HG02623 (cell line): ENCODE measurements around the gene GRID2.

Source experiments
- ATAC-seq: cut with Tn5 transposase; IDR thresholded peaks from one replicate; pipeline ENCODE4 v1.9.1; 2021; ENCODE audit warnings: moderate library complexity; ENCODE audit not compliant: unreplicated experiment

GRID2 gene

GRCh38 chr4:93467484-93468155 is 1163.9 kb downstream of the GRID2 start:
- ATAC-seq = no peak

- ATAC-seq = no peak
These were observed 1165.8 kb downstream of the GRID2 start for GRCh38 chr4:93469560-93469959.

GRCh38 chr4:93475730-93476129 is 1172.0 kb downstream of the GRID2 start:
- no peak for ATAC-seq

- ATAC-seq = no peak
These were observed 1175.0 kb downstream of the GRID2 start for GRCh38 chr4:93478805-93479204.

DNA sequence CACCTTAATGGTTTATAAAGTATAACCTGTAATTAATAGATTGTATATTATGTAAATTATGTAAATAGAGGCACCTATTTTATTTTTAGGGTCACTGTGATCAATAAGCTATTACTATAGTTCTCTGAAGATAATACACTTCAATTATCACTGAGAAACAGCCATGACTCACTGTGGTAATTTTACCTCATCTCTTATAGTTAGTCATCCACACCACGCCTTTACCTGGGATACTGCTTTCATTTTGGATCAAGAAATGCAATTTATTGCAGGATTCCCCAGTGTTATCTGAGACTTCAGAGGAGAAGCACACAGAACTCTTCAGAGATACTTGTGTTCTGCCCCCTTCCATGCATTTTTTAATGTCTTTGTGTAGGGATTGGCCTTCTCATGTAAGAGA is 1176.7 kb downstream of the GRID2 start:
- no peak for ATAC-seq

- ATAC-seq = no peak
These were observed 1191.6 kb downstream of the GRID2 start for GRCh38 chr4:93495346-93495745.

- ATAC-seq = no peak
These were observed 1197.5 kb downstream of the GRID2 start for GRCh38 chr4:93501244-93501643.

DNA sequence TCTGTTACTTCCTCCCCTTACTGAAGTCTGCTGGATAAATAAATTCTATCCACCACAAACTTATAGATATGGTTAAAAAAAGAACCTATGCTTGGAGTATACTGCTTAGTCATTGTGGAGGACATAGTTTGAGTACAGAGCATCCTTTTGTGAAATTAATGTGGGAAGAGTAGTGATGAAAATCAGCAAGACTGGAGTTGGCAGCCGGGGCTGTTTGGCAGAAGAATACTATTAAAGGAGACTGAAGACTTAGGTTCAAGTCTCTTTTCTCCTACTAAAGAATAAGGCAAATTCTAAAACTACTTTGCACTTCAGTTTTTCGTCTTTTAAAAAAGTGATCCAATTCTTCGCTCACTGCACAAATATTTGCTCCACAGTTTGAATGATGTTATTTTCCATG is 1198.2 kb downstream of the GRID2 start:
- ATAC-seq = no peak

DNA sequence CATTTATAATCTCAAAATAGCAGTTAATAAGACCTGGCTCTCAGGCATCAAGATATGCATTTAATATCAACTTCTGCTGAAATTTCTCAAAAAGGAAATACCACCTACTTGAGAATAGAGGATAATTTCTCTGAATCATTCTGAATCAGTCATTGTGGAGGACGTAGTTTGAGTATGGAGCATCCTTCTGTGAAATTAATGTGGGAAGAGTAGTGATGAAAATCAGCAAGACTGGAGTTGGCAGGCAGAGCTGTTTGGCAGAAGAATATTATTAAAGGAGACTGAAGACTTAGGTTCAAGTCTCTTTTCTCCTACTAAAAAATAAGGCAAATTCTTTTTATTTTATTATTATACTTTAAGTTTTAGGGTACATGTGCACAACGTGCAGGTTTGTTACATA is 1199.2 kb downstream of the GRID2 start:
- no peak for ATAC-seq

- no peak for ATAC-seq
These were observed 1210.1 kb downstream of the GRID2 start for GRCh38 chr4:93513851-93514250.

DNA sequence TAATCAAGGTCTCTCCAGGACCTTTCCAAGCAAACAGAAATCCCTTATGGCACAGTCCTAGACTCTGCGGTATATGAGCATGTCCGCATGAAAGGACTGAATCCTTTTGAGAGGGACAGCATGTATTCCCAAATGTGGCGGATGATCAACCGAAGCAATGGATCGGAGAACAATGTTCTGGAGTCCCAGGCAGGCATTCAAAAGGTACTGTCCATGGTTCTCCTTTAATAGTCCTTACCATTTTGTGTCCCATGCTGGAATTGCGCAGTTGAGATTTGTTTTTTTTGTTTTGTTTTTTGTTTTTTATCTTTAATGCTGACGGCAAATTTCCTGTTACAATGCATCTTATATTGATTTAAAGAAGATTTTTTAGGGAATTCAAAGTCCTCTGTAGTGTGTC is 1211.4 kb downstream of the GRID2 start:
- no peak for ATAC-seq

DNA sequence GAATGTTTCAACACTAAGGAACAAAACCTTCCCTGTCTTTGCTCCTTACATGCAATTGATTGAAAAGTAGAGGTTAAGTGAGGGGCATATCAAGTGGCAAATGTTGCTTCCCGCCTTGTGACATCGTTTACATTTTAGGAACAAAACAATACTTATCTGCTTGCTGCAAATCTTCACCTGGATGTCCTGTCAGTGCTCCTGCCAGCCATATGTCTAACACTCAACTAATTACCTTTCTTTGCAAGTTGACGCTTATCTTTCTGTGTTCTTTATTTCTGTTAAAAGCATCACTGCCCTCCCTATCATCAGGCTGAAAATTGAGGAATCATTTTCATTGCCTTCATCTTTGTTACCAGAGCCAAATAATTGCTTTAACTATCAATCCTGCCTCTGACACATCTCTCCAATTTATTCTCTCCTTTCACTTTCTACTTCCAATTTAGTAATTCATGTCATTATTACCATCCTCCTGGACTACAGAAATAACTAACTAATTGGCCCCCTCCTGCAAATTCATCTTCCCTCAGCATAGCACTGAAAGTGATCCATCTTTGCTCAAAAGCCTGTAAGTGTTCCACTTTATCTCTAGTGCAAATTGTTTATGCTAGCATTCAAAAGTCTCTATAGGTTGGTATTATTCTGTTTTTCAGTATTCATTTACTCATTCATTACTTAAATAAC is 1226.1 kb downstream of the GRID2 start:
- ATAC-seq = no peak

DNA sequence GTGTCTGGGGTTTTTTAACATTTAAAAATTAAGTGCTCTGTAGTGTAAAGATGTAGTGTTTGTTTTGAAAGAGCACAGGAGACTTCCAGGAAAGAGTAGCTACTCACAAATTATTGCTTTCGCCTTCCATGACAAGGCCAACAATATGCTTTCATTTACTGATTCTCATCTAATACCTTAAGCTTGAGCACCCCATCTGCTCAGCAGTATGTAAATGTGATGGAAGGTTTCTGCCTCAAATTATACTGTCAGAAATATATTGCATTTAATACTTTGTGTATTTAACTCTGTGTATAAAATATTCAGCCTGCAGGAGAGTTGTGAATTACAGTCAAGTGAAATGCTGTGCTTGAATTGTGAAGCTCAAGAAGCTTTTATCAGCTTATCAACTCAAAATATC is 1228.5 kb downstream of the GRID2 start:
- no peak for ATAC-seq

DNA sequence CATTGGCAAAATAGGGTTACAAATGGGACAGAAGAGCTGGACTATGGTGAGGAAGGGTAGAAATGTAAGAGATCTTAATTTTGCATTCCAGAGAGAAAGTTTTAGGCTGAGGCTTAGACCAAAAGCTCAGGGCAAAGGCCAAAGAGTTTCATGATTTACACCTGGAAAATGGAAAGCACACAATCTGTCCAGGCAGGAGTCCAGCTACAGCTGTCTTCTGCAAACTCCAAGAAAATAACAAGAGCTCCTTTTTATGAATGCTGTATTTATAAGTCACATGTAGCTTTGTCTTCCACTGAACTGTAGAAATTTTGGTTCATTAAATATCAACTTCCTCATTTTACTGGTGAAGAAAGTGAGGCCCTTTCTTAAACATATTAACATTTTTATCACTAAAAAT is 1236.8 kb downstream of the GRID2 start:
- no peak for ATAC-seq

DNA sequence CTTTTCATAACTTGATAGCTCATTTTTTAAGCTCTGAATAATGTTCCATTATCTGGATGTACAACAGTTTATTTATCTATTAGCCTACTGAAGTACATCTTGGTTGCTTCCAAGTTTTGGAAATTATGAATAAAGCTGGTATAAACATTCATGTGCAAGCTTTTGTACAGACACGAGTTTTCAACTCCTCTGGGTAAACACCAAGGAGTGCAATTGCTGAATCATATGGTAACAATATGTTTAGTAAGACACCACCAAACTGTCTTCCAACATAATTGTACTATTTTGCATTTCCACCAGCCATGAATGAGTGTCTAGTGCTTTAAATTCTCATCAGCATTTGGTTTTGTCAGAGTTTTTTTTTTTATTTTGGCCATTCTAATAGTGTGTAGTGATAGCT is 1258.1 kb downstream of the GRID2 start:
- ATAC-seq = no peak

GRCh38 chr4:93568758-93569157 is 1265.0 kb downstream of the GRID2 start:
- no peak for ATAC-seq

GRCh38 chr4:93573285-93573684 is 1269.5 kb downstream of the GRID2 start:
- ATAC-seq = no peak

DNA sequence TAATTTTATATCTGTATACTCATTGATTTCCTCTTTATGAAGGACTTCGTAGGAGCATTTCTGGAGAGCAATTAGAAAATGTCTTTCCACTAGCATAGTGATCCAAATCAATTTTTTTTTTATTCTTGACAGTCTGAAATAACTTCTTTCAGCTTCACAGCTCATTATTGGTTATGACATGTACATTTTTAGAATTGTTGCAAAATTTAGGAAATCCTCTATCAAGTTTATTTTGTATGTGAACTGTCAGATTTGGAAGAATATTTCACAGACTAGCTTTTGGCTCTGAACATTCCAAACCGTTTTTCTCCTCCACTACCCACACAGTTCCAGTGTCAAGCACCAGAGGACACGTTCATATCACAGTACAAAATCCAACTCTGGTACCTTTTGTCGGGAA is 1275.2 kb downstream of the GRID2 start:
- no peak for ATAC-seq

GRCh38 chr4:93605163-93605562 is 1301.4 kb downstream of the GRID2 start:
- ATAC-seq = no peak

DNA sequence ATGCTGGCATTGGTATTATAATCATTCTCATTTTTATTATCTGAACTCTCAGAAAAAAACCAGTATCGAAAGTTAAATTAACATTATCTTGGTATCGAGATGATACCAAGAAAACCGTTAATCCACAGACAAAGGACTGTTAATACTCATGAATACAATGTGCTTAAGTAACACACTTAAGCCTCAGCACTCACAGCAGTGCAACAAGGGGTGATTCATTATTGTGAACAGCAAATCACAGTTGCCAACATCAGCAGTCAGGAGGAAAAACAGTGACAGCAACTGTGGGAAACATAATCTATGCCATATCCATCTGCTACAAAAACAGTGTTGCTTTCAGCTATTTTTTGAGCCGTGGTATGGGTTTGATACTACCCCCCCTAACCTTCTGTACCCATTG is 1313.8 kb downstream of the GRID2 start:
- ATAC-seq = no peak

DNA sequence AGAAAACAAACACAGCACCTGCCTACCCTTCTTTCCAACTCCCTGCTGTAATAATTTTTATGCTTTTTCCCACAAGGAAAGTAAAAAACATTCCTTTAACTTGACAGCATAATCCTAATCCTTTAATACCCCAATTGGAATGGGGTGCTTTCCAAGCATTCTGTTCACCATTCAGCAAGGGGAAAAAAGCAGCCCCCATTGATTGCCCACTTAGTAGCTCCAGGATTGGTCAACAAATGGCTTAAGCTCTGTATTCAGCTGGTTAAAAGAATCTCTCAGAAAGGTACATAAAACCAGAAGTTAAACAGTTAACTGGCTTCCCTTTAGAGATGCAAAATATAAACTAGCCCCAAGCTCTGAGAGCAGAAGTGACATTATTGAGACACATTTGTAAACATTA is 1330.0 kb downstream of the GRID2 start:
- ATAC-seq = no peak

DNA sequence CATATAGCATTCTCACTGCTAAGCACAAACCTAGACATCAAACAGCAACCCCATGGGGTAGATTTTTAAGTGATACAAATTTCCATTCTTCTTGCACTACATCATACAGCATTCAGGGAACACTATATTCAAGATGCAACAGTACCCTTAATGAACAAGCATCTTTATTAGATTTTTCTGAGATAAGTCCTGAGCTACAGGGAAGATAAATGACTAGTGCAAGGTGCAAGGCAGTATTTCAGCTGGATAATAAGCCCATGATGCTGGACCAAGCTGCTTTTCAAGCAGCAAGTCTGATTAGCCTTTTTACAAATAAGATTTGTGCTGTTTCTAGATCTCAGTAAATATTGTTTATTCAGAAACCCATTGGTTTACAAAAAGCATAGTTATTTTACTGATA is 1332.2 kb downstream of the GRID2 start:
- ATAC-seq = no peak

- no peak for ATAC-seq
These were observed 1341.4 kb downstream of the GRID2 start for GRCh38 chr4:93645120-93645519.
